Activated CD4-positive, CD25-positive, alpha-beta regulatory T cell treated with anti-CD3 and anti-CD28 coated beads, Interleukin-2, amount 50 U/mL, for 72 hours (primary cell): Measurements from ENCODE around the gene HTT.
A peak's percentile ranks its signal among the peaks of the same experiment; 100 is the strongest.

ENCODE experiments used
- DNase-seq: peaks from one replicate; pipeline ENCODE4 v3.0.0; 2021

The HTT gene

GRCh38 chr4:3253808-3254207 is 179.3 kb downstream of the HTT start:
- DNase-seq, result no peak

- DNase-seq, result peak; percentile 14
Measured at GRCh38 chr4:3254302-3255131, 180.0 kb downstream of the HTT start.

- peak; percentile 27 for DNase-seq
Measured at GRCh38 chr4:3255611-3256186, 181.2 kb downstream of the HTT start.

- peak; percentile 27 for DNase-seq
Measured at GRCh38 chr4:3256230-3257102, 182.0 kb downstream of the HTT start.

- peak; percentile 24 for DNase-seq
Measured at GRCh38 chr4:3257103-3257555, 182.6 kb downstream of the HTT start.

- DNase-seq, result peak; percentile 17
Measured at GRCh38 chr4:3257556-3258482, 183.3 kb downstream of the HTT start.

GRCh38 chr4:3261411-3262207 is 187.1 kb downstream of the HTT start:
- peak; percentile 22 for DNase-seq

GRCh38 chr4:3262208-3263052 is 187.9 kb downstream of the HTT start:
- DNase-seq, result peak; percentile 23

- peak; percentile 25 for DNase-seq
Measured at GRCh38 chr4:3263053-3263875, 188.8 kb downstream of the HTT start.

- DNase-seq, result no peak
Measured at GRCh38 chr4:3263876-3264193, 189.4 kb downstream of the HTT start.

- DNase-seq, result no peak
Measured at GRCh38 chr4:3266076-3266475, 191.6 kb downstream of the HTT start.

GRCh38 chr4:3267576-3268394 is 193.3 kb downstream of the HTT start:
- no peak for DNase-seq

GRCh38 chr4:3268395-3269104 is 194.1 kb downstream of the HTT start:
- no peak for DNase-seq

GRCh38 chr4:3269105-3269927 is 194.8 kb downstream of the HTT start:
- no peak for DNase-seq

- DNase-seq, result no peak
Measured at GRCh38 chr4:3269991-3270611, 195.6 kb downstream of the HTT start.

GRCh38 chr4:3271131-3271530 is 196.7 kb downstream of the HTT start:
- DNase-seq, result no peak

GRCh38 chr4:3276986-3277385 is 202.5 kb downstream of the HTT start:
- no peak for DNase-seq
